GM21825 (cell line): Measurements from ENCODE around the gene PCDH1.

Experiments
- ATAC-seq: cut with Tn5 transposase; IDR thresholded peaks from one replicate; pipeline ENCODE4 v1.9.1; 2021; ENCODE audit warnings: mild to moderate bottlenecking, moderate library complexity; ENCODE audit not compliant: unreplicated experiment

PCDH1 gene

DNA sequence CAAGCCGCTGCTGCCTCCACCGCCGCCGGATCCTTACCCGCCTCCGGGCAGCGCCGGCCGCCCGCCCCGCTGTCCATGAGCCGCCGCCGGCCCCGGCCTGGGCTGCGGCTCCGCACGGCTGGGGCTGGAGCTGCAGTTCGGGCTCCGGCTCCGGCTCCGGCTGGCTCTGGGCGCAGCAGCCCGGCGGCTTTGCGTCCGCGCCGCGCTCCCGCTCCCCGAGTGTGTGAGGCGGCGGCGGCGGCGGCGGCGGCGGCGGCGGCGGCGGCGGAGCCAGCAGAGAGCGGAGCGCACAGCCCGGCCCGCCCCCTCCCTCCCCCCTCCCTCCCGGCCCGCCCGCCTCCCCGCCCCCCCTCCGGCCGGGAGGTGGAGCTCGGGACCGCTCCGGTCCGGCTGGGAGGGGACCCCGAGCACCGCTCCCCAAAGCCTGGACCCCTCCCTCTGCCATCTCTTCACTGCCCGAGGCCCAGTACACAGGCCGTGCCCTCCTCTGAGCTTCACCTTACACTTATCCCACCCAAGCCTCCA, at the start of gene PCDH1:
Gene PCDH1 (minus strand): TSS at position 225 of the 525 bp plus-strand sequence. CDS start 148 bp downstream, at position 77.
- ATAC-seq: no peak

DNA sequence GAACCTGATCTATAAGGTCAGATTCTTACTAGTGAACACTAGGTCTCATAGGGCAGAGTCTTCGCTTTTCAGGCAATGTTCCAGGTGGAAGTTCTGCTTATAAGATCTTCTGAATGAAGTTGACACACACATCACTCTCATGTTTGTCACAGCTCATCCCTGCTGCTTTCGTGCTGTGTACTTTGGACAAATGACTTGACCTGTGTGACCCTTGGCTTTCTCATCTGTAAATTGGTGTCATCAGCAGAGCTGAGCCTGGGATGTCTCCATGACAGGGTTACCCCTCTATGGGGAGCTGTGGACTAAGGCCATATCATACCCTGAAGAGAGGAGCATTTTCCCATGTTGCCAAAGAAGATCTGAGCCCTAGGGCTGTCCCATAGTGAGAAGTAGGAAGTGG, 48.2 kb upstream of the PCDH1 start:
- no peak for ATAC-seq

DNA sequence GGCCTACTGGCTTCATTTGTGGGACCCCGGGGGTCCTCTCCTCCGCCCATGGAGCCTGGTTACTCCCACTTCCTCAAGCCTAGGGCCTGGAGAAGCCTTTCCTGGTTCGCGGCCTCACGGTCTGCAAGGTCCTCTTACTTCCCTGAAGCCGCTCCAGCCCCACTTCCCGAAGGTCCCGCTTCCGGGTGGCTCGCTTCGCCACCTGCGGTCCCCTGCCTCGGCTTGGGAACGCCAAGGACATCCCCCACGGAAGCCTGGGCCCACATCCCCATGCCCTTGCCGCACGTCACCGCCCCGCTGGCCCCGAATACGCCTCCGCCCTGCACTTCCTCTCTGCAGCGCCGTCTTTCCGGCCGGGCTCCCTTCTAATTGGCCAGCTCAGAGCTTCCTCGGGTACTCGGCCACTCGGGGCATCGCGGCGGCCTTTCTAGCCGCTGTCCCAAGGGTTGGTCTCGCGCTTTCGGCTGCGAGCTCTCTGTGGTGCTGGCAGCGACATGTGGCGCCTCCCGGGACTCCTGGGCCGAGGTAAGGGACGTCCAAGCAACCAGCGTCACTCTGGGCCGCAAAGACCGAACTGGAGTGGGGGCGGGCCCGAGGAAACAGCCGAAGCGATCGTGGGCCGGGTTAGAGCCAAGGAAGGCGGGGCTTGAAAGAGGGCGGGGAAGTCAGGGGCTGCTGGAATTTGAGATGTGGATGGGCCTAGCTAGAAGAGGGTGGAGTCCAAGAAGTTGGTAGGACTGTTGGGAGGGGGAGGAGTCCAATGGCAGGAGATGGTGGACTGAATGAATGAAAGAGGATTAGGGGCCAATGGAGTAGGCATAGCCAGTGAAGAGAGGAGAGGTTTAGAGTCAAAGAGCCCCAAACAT, 45.5 kb upstream of the PCDH1 start, which contains the start of gene DELE1:
Gene DELE1 (plus strand): TSS at position 424 of the 866 bp plus-strand sequence. CDS start 71 bp downstream, at position 495.
- peak; percentile 98 for ATAC-seq

DNA sequence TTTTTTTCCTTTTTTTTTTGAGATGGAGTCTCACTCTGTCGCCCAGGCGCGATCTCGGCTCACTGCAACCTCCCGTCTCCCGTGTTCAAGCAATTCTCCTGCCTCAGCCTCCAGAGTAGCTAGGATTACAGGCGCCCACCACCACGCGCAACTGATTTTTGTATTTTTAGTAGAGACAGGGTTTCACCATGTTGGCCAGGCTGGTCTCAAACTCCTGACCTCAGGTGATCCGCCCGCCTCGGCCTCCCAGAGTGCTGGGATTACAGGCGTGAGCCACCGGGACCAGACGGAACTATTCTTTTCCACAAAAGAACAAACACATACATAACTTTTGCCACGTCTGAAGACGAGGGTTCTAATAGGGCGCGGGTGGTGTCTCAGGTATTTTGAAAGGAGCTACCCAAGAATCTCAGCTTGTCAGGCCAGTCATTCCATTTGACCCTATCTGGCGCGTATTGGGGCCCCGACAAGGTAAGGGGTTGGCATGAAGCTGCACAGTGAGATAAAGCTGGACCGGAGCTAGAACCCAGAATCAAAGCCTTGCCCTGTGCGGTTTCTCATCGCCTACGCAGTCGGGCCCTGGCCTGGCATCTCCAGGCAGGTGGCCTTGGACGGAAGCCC, 44.7 kb upstream of the PCDH1 start:
- peak; percentile 0 for ATAC-seq

DNA sequence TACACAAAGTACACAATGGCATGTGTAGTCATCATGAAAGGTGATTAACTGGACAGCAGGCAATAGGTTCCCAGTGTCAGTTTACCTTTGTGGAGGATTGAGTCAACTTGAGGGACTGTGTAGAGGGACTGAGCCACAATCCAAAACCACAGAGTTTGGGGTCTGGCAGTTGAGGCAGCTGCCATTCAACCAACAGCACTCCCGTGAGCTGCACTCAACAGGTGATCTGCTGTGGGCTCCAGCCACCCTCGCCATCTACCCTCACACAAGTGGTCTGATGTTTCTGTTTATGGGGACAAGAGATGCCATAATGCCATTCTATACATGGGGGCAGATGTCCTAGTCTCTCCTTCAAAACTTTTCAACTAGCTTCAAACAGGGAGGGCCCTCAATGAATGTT, 42.6 kb upstream of the PCDH1 start:
- ATAC-seq: no peak

DNA sequence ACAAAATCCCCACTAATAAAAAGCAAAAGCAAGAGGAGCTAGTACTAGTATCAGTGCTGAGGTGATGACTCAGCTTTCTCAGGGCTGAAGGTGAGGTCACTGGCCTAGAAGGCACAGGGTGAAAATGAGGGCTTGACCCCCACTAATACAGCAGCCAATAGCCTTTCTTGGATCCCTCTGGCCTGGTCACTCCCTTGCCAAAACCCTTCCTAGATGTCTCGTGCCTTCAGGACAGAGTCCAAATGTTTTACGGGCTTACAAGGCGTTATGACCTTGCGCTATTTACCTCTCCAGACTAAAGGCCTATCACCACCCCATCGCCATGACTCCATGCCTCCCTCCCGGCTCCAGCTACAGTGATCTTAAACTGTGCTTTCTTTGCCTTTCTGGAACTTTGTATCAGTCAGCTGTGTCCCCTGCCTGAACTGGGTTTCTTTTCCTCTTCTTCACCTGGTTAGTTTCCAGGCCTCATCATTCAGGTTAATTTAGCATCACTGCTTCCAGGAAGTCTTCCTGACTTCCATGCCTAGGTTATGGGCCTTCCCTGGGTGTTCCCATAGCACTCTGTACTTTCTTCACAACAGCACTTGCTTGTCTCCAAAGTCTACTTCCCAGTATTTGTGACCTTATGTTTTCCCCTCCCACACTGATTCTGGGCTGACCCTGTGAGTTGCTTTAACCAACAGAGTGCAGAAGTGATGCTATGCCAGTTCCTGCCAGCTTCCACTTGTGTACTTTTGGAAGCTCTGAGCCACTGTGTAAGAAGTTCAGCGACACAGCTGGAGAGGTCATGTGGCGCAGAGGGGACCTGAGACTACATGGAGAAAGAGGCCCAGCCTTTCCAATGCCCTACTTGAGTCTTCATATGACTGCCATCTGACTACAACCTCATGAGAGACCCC, 41.3 kb upstream of the PCDH1 start:
- no peak for ATAC-seq

DNA sequence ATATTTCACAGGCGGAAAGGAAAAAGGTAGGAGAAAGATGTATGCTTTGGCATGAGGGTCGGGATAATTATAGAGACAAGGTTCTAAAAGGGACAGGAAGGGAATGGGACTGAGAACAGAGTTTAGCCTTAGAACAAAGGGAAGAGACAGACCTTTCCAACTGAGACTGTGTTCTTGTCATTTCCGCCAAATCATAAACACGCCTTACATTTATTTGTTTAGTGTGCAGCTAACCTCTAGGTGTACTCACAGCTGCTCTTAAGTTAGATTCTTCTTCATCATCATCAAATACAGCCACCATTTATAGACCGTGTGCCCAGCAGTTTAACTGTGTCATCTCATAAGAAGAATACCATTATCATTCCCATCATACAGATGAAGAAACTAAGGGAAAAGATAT, 39.5 kb upstream of the PCDH1 start:
- no peak for ATAC-seq

DNA sequence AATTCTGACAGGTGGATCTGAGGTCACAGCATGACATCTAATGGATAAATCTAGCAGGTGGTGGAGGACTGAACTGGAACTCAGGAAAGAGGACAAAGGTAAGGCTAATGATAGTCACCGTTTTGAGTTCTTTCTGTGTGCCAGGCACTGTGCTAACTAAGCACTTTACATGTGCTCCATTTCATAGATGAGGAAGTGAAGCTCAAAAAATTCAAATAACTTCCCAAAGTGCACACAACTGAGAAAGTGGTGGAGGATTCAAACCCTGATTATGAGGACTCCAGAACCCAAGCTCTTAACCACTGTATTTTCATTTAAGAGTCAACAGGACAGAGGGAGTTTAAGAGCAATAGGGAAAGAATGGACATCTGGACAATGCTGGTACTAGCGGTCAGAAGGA, 38.3 kb upstream of the PCDH1 start:
- ATAC-seq: no peak

DNA sequence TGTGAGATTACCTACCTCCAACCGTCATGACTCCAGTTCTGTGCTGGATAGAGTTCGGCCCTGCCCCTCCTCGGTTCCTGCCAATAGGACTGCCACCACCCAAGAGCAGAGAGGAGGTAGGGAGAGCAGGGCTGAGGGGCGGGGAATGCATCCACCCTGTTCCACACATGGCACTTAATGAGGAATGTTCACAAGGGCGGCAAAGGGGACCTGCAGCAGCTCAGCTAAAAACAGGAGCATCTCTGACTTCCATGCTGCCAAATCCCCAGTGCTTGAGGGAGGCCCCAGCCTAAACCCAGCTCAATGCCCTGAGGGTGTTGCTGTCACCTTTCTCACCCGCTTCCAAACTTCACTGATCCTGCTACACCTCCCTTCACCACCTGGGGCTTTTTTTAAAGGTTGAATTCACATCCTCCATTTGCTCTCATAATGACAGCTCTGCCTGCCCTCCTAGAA, 37.7 kb upstream of the PCDH1 start:
- no peak for ATAC-seq

DNA sequence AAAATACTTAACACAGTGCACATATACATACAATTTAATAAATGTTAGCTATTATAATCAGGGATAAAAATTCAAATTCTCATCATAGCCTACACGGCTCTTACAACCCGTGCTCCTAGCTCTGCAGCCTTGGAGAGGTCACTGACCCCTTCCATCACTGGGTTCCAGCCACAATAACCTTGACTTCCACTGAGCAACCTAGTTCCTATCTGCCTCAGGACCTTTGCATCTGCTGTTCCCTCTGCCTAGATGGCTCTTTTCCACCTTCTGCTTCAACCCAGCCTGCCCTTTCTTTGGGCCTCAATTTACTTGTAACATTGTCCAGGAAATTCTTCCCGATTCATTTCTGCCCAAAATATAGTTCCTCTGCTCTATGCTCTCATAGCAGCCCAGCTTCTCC, 36.6 kb upstream of the PCDH1 start:
- ATAC-seq: no peak

DNA sequence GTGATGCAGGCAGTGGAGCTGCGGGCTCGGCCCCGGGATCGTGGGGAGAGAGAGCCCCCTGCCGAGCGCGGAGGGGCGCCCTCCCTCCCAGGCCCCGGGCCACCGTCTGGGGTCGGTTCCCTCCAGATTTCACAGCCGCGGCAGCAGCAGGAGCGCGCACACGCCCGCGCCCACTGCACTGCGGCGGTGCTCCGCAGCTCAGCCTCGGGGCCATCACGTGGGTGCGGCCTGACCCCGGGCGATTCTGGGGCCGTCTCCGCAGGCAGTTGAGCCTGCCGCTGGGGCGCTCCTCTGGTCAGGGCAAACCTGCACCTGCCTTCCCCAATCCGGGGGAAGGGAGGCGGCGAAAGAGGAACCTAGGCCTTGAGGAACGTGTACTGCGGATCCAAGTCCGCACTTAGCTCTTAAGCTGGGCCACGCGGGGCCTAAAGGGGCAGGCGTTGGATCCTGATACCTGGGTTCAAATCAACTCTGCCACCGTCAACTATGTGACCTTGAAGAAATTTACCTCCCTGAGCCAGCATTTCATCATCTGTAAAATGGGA, 36.1 kb upstream of the PCDH1 start:
- ATAC-seq: peak; percentile 77

DNA sequence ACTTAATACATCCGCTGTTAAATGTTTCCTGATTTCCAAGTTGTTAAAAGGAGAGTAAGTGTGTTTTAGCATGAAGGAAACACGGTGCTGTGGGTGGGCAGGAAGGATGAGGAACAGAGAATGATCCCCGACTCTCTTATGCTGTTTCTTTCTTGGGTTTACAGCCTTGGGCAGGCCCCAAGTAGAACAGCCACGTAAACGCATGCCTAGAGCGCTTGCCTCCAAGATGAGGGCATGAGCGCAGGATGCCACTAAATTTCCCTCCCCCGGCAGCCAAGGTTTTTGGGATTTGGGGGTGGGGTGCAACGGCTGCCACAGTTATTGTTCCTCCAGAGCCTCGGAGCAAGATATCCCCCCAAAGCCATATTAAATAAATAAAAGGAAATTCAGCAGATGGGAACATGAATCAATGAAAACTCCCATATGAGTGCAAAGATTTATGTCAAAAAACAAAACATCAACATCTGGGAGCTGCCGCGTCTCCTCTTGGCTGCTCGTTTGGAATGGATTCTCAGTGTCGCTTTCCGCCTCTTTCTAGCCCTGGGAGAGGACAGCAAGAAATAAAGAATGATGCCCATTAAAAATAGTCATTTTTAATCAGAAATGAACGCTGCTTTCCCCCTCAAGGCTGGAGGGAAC, 35.5 kb upstream of the PCDH1 start:
- ATAC-seq: no peak

DNA sequence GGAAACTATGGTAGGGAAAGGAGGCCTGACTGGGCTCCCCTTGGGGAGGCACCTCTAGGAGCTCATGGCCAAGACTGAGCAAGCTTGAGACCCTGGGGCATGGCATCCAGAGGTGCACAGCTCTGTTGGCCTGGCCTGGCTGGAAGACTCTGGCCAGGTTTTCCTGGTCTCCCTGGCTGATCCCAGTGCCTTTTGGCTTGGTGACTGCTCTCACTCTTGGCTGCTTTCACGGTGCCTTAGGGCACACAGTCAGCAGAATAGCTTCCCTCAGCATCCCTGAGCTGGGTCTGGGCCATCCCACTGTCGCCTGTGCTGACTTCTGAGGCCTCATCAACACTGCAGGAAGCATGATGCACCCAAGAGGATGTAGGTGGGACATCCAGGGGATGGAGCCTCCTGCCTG, 32.1 kb upstream of the PCDH1 start:
- ATAC-seq: no peak

DNA sequence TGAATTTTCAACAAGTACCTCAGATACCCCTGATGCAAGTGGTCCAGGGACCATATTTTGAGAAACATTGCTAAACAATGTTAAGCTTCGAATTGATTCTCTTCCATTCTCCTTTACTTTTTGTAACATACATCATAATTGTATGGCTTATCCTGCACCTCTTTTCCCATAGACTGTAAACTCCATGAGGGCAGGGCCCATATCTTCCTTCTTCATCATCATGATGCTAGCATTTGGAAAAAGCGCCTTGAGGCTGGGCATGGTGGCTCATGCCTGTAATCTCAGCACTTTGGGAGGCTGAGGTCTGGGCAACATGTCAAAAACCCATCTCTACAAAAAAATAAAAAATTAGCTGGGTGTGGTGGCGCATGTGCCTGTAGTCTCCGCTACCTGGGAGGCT, 31.0 kb upstream of the PCDH1 start:
- no peak for ATAC-seq

DNA sequence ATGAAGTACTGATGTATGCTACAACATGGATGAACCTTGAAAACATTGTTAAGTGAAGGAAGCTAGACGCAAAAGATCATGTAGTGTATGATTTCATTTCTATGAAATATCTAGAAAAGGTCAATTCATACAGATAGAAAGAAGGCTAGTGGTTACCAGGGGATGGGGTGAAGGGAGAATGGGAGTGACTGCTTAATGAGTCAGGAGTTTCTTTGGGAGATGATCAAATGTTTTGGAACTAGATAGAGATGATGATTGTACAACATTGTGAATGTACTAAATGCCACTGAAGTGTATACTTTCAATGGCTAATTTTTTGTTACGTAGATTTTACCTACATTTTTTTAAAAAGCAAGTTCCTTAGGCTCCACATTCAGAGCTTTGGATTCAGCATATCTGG, 30.6 kb upstream of the PCDH1 start:
- ATAC-seq: no peak

DNA sequence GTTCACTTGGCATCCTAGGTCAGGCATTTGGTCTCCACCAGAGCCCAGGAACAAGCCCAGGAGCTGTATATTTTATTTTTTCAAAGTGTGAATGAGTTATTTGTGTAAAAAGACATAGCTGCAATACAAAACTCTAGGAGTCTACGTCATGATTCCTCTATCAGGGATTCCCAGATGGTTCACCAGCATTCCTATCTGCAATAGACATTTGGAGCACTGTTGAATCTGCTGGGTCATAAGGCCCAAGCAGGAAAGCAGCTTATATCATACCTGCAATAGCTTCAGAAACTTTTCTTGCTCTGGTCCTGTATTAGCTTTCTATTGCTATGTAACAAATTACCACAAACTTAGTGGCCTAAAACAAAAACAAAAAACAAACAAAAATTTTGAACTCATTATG, 28.8 kb upstream of the PCDH1 start:
- no peak for ATAC-seq

DNA sequence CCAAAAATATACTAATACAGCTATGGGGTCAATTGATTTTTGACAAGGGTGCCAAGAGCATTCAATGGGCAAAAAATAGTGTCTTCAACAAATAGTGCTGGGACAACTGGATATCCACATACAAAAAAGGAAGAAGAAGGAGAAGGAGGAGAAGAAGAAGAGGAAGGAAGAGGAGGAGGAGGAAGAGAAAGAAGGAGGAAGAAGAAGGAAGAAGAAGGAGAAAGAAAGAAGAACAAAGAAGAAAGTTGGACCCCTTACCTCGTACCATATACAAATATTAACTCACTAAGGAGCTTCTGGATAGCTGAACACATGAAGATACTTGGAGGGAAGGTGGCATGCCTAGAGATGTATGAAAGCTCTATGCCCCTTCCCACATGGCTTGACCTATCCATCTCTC, 28.3 kb upstream of the PCDH1 start:
- ATAC-seq: no peak

DNA sequence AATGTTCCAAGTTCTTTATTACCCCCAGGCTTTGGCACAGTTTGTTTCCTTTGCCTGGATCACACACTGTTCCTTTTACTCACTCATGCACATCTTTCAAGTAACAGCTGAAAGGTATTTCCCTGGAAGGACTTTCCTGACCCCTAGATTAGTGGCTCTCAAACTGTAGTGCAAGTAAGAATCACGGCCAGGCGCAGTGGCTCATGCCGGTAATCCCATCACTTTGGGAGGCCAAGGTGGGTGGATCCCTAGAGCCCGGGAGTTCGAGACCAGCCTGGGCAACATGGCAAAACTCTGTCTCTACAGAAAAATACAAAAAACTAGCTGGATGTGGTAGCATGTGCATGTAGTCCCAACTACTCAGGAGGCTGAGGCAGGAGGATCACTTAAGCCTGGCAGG, 26.3 kb upstream of the PCDH1 start:
- no peak for ATAC-seq

DNA sequence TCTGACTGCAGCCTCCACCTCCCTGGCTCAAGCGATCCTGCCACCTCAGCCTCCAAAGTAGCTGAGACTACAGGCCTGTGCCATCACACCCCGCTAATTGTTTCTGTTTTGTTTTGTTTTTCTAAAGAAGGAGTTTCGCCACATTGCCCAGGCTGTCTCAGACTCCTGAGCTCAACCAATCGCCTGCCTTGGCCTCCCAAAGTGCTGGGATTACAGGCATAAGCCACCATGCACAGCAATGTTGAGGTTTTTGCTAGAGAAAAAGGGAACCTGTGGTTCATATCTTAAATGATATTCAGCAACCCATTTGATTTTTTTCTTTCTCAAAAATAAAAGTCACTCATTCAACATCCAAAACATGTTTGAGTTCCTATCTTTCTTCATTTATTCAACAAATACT, 25.1 kb upstream of the PCDH1 start:
- ATAC-seq: no peak
